ENCODE measurements around the gene SYTL4.

Gene SYTL4

DNA sequence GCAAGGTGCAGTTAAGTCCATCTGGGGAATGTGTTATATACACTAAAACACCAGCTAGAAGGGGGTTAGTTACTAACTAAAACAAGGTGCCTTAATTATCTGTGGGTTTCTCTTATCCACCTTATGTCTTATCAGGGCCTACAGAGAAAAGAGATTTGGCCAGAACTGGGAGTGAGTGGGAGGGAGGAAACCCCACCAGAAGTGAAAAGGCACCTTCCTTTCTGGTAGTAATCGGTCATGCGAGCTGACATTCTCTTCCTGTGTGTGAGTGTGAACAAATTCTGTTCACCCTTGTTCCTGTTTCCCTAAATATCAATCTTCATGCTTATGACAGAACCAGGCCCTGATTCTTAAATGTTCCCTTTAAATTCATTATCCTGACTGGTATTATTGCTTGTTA is 44.4 kb downstream of the SYTL4 start:
- Histone ChIP-seq H3K27me3 (ENCODE audit: insufficient read depth, low read length, poor library complexity, severe bottlenecking) (no peaks in the 10 kb centered on the region), H3K9me3 (ENCODE audit: insufficient read depth, low read depth, low read length) (no peaks in the 10 kb centered on the region), H3K4me2 (ENCODE audit: low read depth, low read length, poor library complexity, severe bottlenecking) (no peak overlapping the region), H3K9me2 (replicated peaks; ENCODE audit: low read depth, low read length) (no peaks in the 10 kb centered on the region), H3K36me3 (ENCODE audit: insufficient read depth, low read length) (no peaks in the 10 kb centered on the region), H3K4me3 (ENCODE audit: low read length, poor library complexity, severe bottlenecking) (no peak overlapping the region), H4K20me1 (ENCODE audit: insufficient read depth, low read length, poor library complexity, severe bottlenecking) (no peaks in the 10 kb centered on the region), H2AFZ (ENCODE audit: low read length) (peak overlapping the region; percentile 41; the same call in 1 of the 2 replicates), H3K79me2 (ENCODE audit: insufficient read depth, low read length) (no peaks in the 10 kb centered on the region), H3K4me1 (ENCODE audit: insufficient read depth, low read length, poor library complexity, severe bottlenecking) (peaks cover 14% of the 10 kb centered on the region), H3K9ac (ENCODE audit: low read depth, low read length, poor library complexity, severe bottlenecking) (peak overlapping the region; percentile 32), H3F3A (ENCODE audit: low read depth) (no peaks in the 10 kb centered on the region)
- no peak for TF ChIP-seq EZH2phosphoT487 (IDR thresholded peaks at IDR 0.05; ENCODE audit: borderline replicate concordance)
- TF ChIP-seq, protein P1, sequence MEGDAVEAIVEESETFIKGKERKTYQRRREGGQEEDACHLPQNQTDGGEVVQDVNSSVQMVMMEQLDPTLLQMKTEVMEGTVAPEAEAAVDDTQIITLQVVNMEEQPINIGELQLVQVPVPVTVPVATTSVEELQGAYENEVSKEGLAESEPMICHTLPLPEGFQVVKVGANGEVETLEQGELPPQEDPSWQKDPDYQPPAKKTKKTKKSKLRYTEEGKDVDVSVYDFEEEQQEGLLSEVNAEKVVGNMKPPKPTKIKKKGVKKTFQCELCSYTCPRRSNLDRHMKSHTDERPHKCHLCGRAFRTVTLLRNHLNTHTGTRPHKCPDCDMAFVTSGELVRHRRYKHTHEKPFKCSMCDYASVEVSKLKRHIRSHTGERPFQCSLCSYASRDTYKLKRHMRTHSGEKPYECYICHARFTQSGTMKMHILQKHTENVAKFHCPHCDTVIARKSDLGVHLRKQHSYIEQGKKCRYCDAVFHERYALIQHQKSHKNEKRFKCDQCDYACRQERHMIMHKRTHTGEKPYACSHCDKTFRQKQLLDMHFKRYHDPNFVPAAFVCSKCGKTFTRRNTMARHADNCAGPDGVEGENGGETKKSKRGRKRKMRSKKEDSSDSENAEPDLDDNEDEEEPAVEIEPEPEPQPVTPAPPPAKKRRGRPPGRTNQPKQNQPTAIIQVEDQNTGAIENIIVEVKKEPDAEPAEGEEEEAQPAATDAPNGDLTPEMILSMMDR (conservative IDR thresholded peaks at IDR 0.05; ENCODE audit: low read length), result no peak

DNA sequence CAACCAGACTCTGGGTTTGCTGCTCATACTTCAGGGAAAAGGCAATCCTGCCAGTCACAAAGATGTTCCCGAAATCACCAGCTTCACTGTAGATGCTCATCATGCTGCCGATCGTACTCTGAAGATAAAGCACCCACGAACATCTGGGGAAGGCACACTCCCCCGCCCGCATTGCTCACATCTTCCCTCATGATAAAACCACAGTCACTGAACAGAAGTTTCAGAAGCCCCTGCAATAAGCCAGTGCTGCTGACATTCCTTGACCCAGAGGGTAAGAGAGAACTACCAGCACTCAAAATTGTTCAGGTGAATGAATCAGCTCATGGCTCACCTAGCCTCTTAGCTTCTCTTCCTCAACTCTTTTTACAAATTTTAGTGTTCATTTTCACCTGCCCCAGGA is 44.8 kb downstream of the SYTL4 start:
- H3K4me3 ChIP-seq (ENCODE audit: low read length, poor library complexity, severe bottlenecking), result no peak overlapping the region
- H3K36me3 ChIP-seq (ENCODE audit: insufficient read depth, low read length), result no peaks in the 10 kb centered on the region
- no peaks in the 10 kb centered on the region for H3K9me3 ChIP-seq (ENCODE audit: insufficient read depth, low read depth, low read length)

DNA sequence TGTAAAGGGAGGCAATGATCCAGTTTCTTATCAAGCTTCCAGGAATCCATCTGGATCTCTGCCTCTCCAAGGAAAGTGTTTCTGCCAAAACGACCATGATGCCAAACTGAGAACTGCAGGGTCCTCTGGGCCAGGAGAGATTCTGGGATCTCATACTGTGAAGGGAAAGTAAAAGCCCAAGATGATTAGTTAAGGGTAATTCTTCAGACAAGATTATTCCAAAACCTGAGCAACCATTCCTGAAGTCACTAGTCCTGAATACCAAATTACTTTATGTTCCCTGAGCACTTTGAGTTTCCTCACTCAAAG is 46.0 kb downstream of the SYTL4 start:
- H3K9ac ChIP-seq (ENCODE audit: low read depth, low read length, poor library complexity, severe bottlenecking), result no peak overlapping the region
- TF ChIP-seq, protein P1 (conservative IDR thresholded peaks at IDR 0.05; ENCODE audit: low read length), result no peak
- no peak for TF ChIP-seq EZH2phosphoT487 (IDR thresholded peaks at IDR 0.05; ENCODE audit: borderline replicate concordance)

More for the DNA sequence above, 44.8 kb downstream of the SYTL4 start:
- Histone ChIP-seq H4K20me1 (ENCODE audit: insufficient read depth, low read length, poor library complexity, severe bottlenecking) (no peaks in the 10 kb centered on the region), H3K4me2 (ENCODE audit: low read depth, low read length, poor library complexity, severe bottlenecking) (no peak overlapping the region), H3F3A (ENCODE audit: low read depth) (no peaks in the 10 kb centered on the region), H3K9me2 (replicated peaks; ENCODE audit: low read depth, low read length) (no peaks in the 10 kb centered on the region), H3K79me2 (ENCODE audit: insufficient read depth, low read length) (no peaks in the 10 kb centered on the region), H3K27me3 (ENCODE audit: insufficient read depth, low read length, poor library complexity, severe bottlenecking) (no peaks in the 10 kb centered on the region), H3K9ac (ENCODE audit: low read depth, low read length, poor library complexity, severe bottlenecking) (peak overlapping the region; percentile 32), H3K4me1 (ENCODE audit: insufficient read depth, low read length, poor library complexity, severe bottlenecking) (peaks cover 14% of the 10 kb centered on the region), H2AFZ (ENCODE audit: low read length) (no peak overlapping the region)
- TF ChIP-seq, protein P1 (conservative IDR thresholded peaks at IDR 0.05; ENCODE audit: low read length), result no peak
- TF ChIP-seq EZH2phosphoT487 (IDR thresholded peaks at IDR 0.05; ENCODE audit: borderline replicate concordance), result no peak

More for the DNA sequence above, 46.0 kb downstream of the SYTL4 start:
- no peak overlapping the region for H2AFZ ChIP-seq (ENCODE audit: low read length)
- no peaks in the 10 kb centered on the region for H3K9me3 ChIP-seq (ENCODE audit: insufficient read depth, low read depth, low read length)
- H3K9me2 ChIP-seq (replicated peaks; ENCODE audit: low read depth, low read length), result no peaks in the 10 kb centered on the region
- no peak overlapping the region for H3K4me2 ChIP-seq (ENCODE audit: low read depth, low read length, poor library complexity, severe bottlenecking)
- no peaks in the 10 kb centered on the region for H4K20me1 ChIP-seq (ENCODE audit: insufficient read depth, low read length, poor library complexity, severe bottlenecking)
- H3K4me1 ChIP-seq (ENCODE audit: insufficient read depth, low read length, poor library complexity, severe bottlenecking), result peaks cover 14% of the 10 kb centered on the region
- no peaks in the 10 kb centered on the region for H3F3A ChIP-seq (ENCODE audit: low read depth)
- H3K4me3 ChIP-seq (ENCODE audit: low read length, poor library complexity, severe bottlenecking), result no peak overlapping the region
- H3K36me3 ChIP-seq (ENCODE audit: insufficient read depth, low read length), result no peaks in the 10 kb centered on the region
- no peaks in the 10 kb centered on the region for H3K79me2 ChIP-seq (ENCODE audit: insufficient read depth, low read length)
- no peaks in the 10 kb centered on the region for H3K27me3 ChIP-seq (ENCODE audit: insufficient read depth, low read length, poor library complexity, severe bottlenecking)
